ENCODE measurements around the gene ABCB4.
"Not testable (repeated sequence)": the region's sequence is repeated elsewhere in the genome, so short reads cannot be mapped to it uniquely, and the experiment has no call there.

Gene ABCB4

GRCh38 chr7:87474533-87475358 is 734 bp downstream of the ABCB4 start:
- Mint-ChIP-seq H3K4me1 (peaks cover 18% of the 10 kb centered on the region), H3K27me3 (ENCODE audit: low read depth) (peaks cover 23% of the 10 kb centered on the region), H3K9me3 (no peaks in the 10 kb centered on the region), H3K36me3 (ENCODE audit: low read depth) (no peaks in the 10 kb centered on the region), H3K27ac (peak overlapping the region; percentile 14 to 69 (median 55)), H3K4me3 (peak overlapping the region; percentile 75 to 83 (median 81))
- TF ChIP-seq CTCF (IDR thresholded peaks at IDR 0.05; ENCODE audit: unreplicated experiment in 3 of 3), result no peak

GRCh38 chr7:87473986-87474385 is 1.5 kb downstream of the ABCB4 start:
- TF ChIP-seq CTCF (IDR thresholded peaks at IDR 0.05; ENCODE audit: unreplicated experiment in 3 of 3), result no peak
- Mint-ChIP-seq H3K27ac (no peak overlapping the region), H3K4me3 (peak overlapping the region in 2 of 3 experiments; percentile 81 to 83), H3K4me1 (peaks cover 18% of the 10 kb centered on the region), H3K9me3 (no peaks in the 10 kb centered on the region), H3K36me3 (ENCODE audit: low read depth) (no peaks in the 10 kb centered on the region), H3K27me3 (ENCODE audit: low read depth) (peaks cover 23% of the 10 kb centered on the region)

GRCh38 chr7:87473192-87473591 is 2.3 kb downstream of the ABCB4 start:
- Mint-ChIP-seq H3K4me3 (no peak overlapping the region), H3K36me3 (ENCODE audit: low read depth) (no peaks in the 10 kb centered on the region), H3K9me3 (no peaks in the 10 kb centered on the region), H3K27ac (no peak overlapping the region), H3K27me3 (ENCODE audit: low read depth) (peaks cover 23% of the 10 kb centered on the region), H3K4me1 (peaks cover 18% of the 10 kb centered on the region)
- TF ChIP-seq CTCF (IDR thresholded peaks at IDR 0.05; ENCODE audit: unreplicated experiment in 3 of 3), result no peak

- H3K4me3 Mint-ChIP-seq, result no peak overlapping the region
- H3K27ac Mint-ChIP-seq, result no peak overlapping the region
- H3K36me3 Mint-ChIP-seq (ENCODE audit: low read depth), result no peaks in the 10 kb centered on the region
- no peak for TF ChIP-seq CTCF (IDR thresholded peaks at IDR 0.05; ENCODE audit: unreplicated experiment in 3 of 3)
- peaks cover 9% of the 10 kb centered on the region for H3K9me3 Mint-ChIP-seq
- peaks cover 17% of the 10 kb centered on the region for H3K4me1 Mint-ChIP-seq
- peaks cover 22% of the 10 kb centered on the region for H3K27me3 Mint-ChIP-seq (ENCODE audit: low read depth)
These were observed 4.0 kb downstream of the ABCB4 start for GRCh38 chr7:87471473-87471872.

GRCh38 chr7:87469204-87469603 is 6.3 kb downstream of the ABCB4 start:
- not testable (repeated sequence) for H3K36me3 Mint-ChIP-seq (ENCODE audit: low read depth); H3K27me3 Mint-ChIP-seq (ENCODE audit: low read depth); H3K27ac Mint-ChIP-seq; H3K9me3 Mint-ChIP-seq; H3K4me3 Mint-ChIP-seq; H3K4me1 Mint-ChIP-seq

- not testable (repeated sequence) for H3K4me1 Mint-ChIP-seq, H3K9me3 Mint-ChIP-seq
These were observed 10.0 kb downstream of the ABCB4 start for GRCh38 chr7:87465534-87465880.

GRCh38 chr7:87464830-87465533 is 10.5 kb downstream of the ABCB4 start:
- not testable (repeated sequence) for H3K27me3 Mint-ChIP-seq (ENCODE audit: low read depth); H3K9me3 Mint-ChIP-seq; H3K36me3 Mint-ChIP-seq (ENCODE audit: low read depth); H3K4me3 Mint-ChIP-seq; H3K27ac Mint-ChIP-seq; H3K4me1 Mint-ChIP-seq

More at GRCh38 chr7:87465534-87465880, 10.0 kb downstream of the ABCB4 start:
- not testable (repeated sequence) for H3K27ac Mint-ChIP-seq; H3K4me3 Mint-ChIP-seq; H3K27me3 Mint-ChIP-seq (ENCODE audit: low read depth); H3K36me3 Mint-ChIP-seq (ENCODE audit: low read depth)
